Glutamatergic neuron (in vitro differentiated cells): ENCODE data around the gene DTNA. TPM values are rescaled to one million over a fixed set of nuclear protein-coding genes. Genes with fewer than 3 reads are reported as not detected.

Source experiments
- DNase-seq: peaks from one replicate; pipeline ENCODE4 v3.0.0; 2022
- H3K27ac Mint-ChIP-seq: one replicate; pipeline ENCODE4 v1.8.0; 2020; ENCODE audit warnings: mild to moderate bottlenecking, mixed read lengths, inconsistent platforms; ENCODE audit not compliant: unreplicated experiment
- H3K27me3 Mint-ChIP-seq: one replicate; pipeline ENCODE4 v1.8.0; 2020; ENCODE audit warnings: mild to moderate bottlenecking, moderate library complexity, mixed read lengths, inconsistent platforms; ENCODE audit not compliant: unreplicated experiment
- H3K36me3 Mint-ChIP-seq: one replicate; pipeline ENCODE4 v1.8.0; 2020; ENCODE audit warnings: mild to moderate bottlenecking, mixed read lengths, inconsistent platforms; ENCODE audit not compliant: unreplicated experiment
- H3K4me1 Mint-ChIP-seq: one replicate; pipeline ENCODE4 v1.8.0; 2020; ENCODE audit warnings: mild to moderate bottlenecking, low read depth, mixed read lengths, inconsistent platforms; ENCODE audit not compliant: unreplicated experiment
- H3K4me3 Mint-ChIP-seq: one replicate; pipeline ENCODE4 v1.8.0; 2020; ENCODE audit warnings: mild to moderate bottlenecking, mixed read lengths, inconsistent platforms; ENCODE audit not compliant: unreplicated experiment
- H3K9me3 Mint-ChIP-seq: one replicate; pipeline ENCODE4 v1.8.0; 2020; ENCODE audit warnings: mild to moderate bottlenecking, moderate library complexity, mixed read lengths, inconsistent platforms; ENCODE audit not compliant: unreplicated experiment
- CTCF ChIP-seq: fragments of 200-600 bp; sonication (generic); IDR thresholded peaks from one replicate; pipeline ENCODE4 v1.5.0; 2021; ENCODE audit not compliant: partially characterized antibody, unreplicated experiment
- total RNA-seq: library from RNA; stranded (reverse); fragmentation: NEBNext Ultra II Directional; extraction: Animal tissue kit (Norgen Biotek cat#: 25700); gene quantifications from one replicate; pipeline ENCODE4 v1.2.1, GENCODE V29; 2021; ENCODE audit not compliant: unreplicated experiment

Gene DTNA
- total RNA-seq, 1 donor from 2014 or later, result 29.5 TPM

GRCh38 chr18:34933909-34934661 is 224.0 kb downstream of the DTNA start:
- Mint-ChIP-seq H3K4me1 (peaks cover 16% of the 10 kb centered on the region), H3K27me3 (peaks cover 3% of the 10 kb centered on the region), H3K36me3 (no peaks in the 10 kb centered on the region), H3K27ac (peak overlapping the region; percentile 33), H3K9me3 (no peaks in the 10 kb centered on the region), H3K4me3 (peak overlapping the region; percentile 35)
- TF ChIP-seq CTCF, result no peak
- no peak for DNase-seq

GRCh38 chr18:34936772-34937171 is 226.7 kb downstream of the DTNA start:
- peaks cover 3% of the 10 kb centered on the region for H3K27me3 Mint-ChIP-seq
- no peak for TF ChIP-seq CTCF
- H3K36me3 Mint-ChIP-seq, result no peaks in the 10 kb centered on the region
- DNase-seq, result no peak
- H3K4me1 Mint-ChIP-seq, result peaks cover 14% of the 10 kb centered on the region
- no peak overlapping the region for H3K4me3 Mint-ChIP-seq
- H3K27ac Mint-ChIP-seq, result no peak overlapping the region
- H3K9me3 Mint-ChIP-seq, result no peaks in the 10 kb centered on the region

- no peak for TF ChIP-seq CTCF
- H3K27ac Mint-ChIP-seq, result no peak overlapping the region
- H3K27me3 Mint-ChIP-seq, result peaks cover 3% of the 10 kb centered on the region
- H3K36me3 Mint-ChIP-seq, result no peaks in the 10 kb centered on the region
- DNase-seq, result no peak
- no peaks in the 10 kb centered on the region for H3K9me3 Mint-ChIP-seq
- H3K4me1 Mint-ChIP-seq, result peaks cover 10% of the 10 kb centered on the region
- no peak overlapping the region for H3K4me3 Mint-ChIP-seq
Observed at GRCh38 chr18:34938090-34938489, 228.0 kb downstream of the DTNA start.
